HEK293T (cell line): ENCODE results near the gene ZSWIM5.

ENCODE experiments used
- CTCF ChIA-PET: fragments of 350-600 bp; formaldehyde crosslinking; extraction: SDS; loops from one replicate; lab custom pipeline; 2021; ENCODE audit warnings: antibody characterized with exemption, inconsistent platforms; lab: Yijun Ruan, JAX
- POLR2A ChIA-PET: fragments of 350-600 bp; formaldehyde crosslinking; extraction: SDS; loops from one replicate; lab custom pipeline; 2020; ENCODE audit warnings: antibody characterized with exemption, inconsistent platforms; lab: Yijun Ruan, JAX
- DNase-seq: peaks from one replicate; pipeline ENCODE4 v3.0.0; 2012; ENCODE audit warnings: mixed read lengths; ENCODE audit errors: extremely low spot score
- ARNT ChIP-seq: fragments of 450-650 bp; IDR thresholded peaks from 2 replicates; pipeline ENCODE4 v1.6.1; 2017; ENCODE audit warnings: mild to moderate bottlenecking
- BHLHE40 ChIP-seq: fragments of 450-650 bp; IDR thresholded peaks from 2 replicates; pipeline ENCODE4 v1.6.1; 2016; ENCODE audit warnings: mild to moderate bottlenecking, moderate library complexity, borderline replicate concordance
- CTBP1 ChIP-seq: fragments of 450-650 bp; IDR thresholded peaks from 2 replicates; pipeline ENCODE4 v1.6.1; 2016; ENCODE audit warnings: borderline replicate concordance
- ELF4 ChIP-seq: fragments of 450-650 bp; IDR thresholded peaks from 2 replicates; pipeline ENCODE4 v1.6.1; 2017; ENCODE audit warnings: antibody characterized with exemption
- FOXA1 ChIP-seq: fragments of 450-650 bp; IDR thresholded peaks from 2 replicates; pipeline ENCODE4 v1.6.1; 2016; ENCODE audit warnings: mild to moderate bottlenecking
- FOXK2 ChIP-seq: fragments of 450-650 bp; IDR thresholded peaks from 2 replicates; pipeline ENCODE4 v1.6.1; 2016; ENCODE audit warnings: mild to moderate bottlenecking
- FOXM1 ChIP-seq: fragments of 450-650 bp; IDR thresholded peaks from 2 replicates; pipeline ENCODE4 v1.6.1; 2017; ENCODE audit warnings: mild to moderate bottlenecking, borderline replicate concordance
- HDGF ChIP-seq: fragments of 450-650 bp; IDR thresholded peaks from 2 replicates; pipeline ENCODE4 v1.6.1; 2017; ENCODE audit warnings: antibody characterized with exemption, borderline replicate concordance
- L3MBTL2 ChIP-seq: fragments of 450-650 bp; conservative IDR thresholded peaks from 2 replicates; pipeline ENCODE4 v1.6.1; 2016; ENCODE audit warnings: mild to moderate bottlenecking
- LEF1 ChIP-seq: fragments of 450-650 bp; IDR thresholded peaks from 2 replicates; pipeline ENCODE4 v1.6.1; 2017; ENCODE audit warnings: mild to moderate bottlenecking, borderline replicate concordance
- NFRKB ChIP-seq: fragments of 450-650 bp; IDR thresholded peaks from 2 replicates; pipeline ENCODE4 v1.6.1; 2016; ENCODE audit warnings: mild to moderate bottlenecking, moderate library complexity
- SP1 ChIP-seq: fragments of 450-650 bp; IDR thresholded peaks from 2 replicates; pipeline ENCODE4 v1.6.1; 2017
- SUZ12 ChIP-seq: fragments of 450-650 bp; IDR thresholded peaks from 2 replicates; pipeline ENCODE4 v1.6.1; 2016; ENCODE audit warnings: mild to moderate bottlenecking
- TARDBP ChIP-seq: fragments of 450-650 bp; IDR thresholded peaks from 2 replicates; pipeline ENCODE4 v1.6.1; 2016
- ZNF384 ChIP-seq: fragments of 450-650 bp; IDR thresholded peaks from 2 replicates; pipeline ENCODE4 v1.6.1; 2016
- TF ChIP-seq, protein P1 (sequence below): fragments of 450-650 bp; IDR thresholded peaks from 2 replicates; pipeline ENCODE4 v1.6.1; 2016

The ZSWIM5 gene

DNA sequence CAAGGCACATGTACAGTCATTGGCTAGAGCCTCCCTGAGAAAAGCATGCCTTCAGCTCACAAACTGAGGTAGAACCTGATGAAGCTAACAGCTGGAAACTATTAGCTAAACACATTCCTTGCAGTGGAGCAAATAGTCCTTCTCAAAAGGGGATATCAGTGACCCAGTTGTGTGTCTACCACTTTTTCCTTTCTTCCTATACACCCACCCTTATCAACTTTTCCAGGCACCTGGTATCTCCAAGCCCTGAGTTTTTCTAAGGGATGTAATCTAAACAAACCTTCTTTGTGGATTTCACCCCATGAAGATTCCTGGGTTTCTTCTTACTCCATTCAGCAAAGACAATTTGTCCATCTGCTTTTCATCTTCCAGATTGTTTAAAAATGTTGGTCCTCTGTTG is 10.5 kb upstream of the ZSWIM5 start:
- no peak for DNase-seq
- POLR2A ChIA-PET = no interaction called here
- CTCF ChIA-PET = interaction anchor here (0.7 kb wide), 1 partner anchor 208 kb away, joined by 4 read pairs; no protein-coding TSS in a partner anchor
- no peak for TF ChIP-seq SP1
- TF ChIP-seq ELF4 = no peak
- no peak for TF ChIP-seq FOXA1
- no peak for TF ChIP-seq SUZ12
- TF ChIP-seq NFRKB = no peak

DNA sequence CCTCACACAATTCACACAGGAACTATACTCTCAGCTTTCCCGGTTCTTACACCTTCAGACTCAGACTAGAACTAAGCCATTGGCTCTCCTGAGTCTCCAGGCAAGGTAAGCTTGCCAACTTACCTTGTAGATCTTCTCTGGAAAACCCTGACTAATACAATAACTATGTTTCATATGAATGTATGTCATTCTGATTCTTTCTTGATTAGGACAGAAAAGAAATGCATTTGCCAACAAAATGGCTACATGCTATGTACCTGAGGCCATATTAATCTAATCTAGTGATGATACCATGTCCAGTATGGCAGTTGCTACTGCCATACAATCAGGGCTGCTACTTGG is 9.8 kb upstream of the ZSWIM5 start:
- ChIA-PET CTCF (no interaction called here), POLR2A (no interaction called here)
- DNase-seq = no peak

DNA sequence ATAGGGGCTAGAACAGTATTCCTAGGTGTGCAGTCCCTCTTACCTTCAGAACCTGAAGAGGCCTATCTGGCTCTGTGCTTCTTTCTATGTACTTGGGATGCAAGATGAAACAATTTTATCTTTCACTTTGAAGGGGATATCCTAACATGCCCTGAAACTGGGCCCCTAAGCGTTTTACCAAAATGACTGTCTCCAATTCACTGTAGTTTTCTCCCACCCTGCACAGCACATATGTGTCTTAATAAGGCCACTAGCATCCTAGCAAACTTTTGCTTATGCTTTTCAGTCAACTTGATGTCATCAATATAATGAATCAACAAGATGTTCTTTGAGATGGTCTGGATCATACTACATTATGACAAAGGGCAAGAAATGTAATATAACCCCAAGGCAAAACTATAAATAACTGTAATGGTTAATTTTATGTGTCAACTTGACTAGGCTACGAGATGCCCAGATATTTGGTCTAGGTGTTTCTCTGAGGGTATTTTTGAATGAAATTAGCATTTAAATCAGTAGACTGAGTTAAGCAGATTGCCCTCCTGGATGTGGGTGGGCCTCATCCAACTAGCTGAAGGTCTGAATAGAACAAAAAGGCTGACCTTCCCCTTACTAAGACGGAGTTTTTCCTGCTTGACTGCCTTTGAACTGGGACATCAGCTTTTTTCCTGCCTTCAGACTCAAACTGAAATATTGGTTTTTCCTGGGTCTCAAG is 9.2 kb upstream of the ZSWIM5 start:
- CTCF ChIA-PET = no interaction called here
- no peak for DNase-seq

More for the DNA sequence above, 9.8 kb upstream of the ZSWIM5 start:
- TF ChIP-seq FOXM1 (no peak), CTBP1 (no peak), ELF4 (no peak), SUZ12 (no peak), BHLHE40 (no peak), FOXK2 (no peak), FOXA1 (no peak), L3MBTL2 (no peak)
- TF ChIP-seq, protein P1, sequence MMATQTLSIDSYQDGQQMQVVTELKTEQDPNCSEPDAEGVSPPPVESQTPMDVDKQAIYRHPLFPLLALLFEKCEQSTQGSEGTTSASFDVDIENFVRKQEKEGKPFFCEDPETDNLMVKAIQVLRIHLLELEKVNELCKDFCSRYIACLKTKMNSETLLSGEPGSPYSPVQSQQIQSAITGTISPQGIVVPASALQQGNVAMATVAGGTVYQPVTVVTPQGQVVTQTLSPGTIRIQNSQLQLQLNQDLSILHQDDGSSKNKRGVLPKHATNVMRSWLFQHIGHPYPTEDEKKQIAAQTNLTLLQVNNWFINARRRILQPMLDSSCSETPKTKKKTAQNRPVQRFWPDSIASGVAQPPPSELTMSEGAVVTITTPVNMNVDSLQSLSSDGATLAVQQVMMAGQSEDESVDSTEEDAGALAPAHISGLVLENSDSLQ = no peak

DNA sequence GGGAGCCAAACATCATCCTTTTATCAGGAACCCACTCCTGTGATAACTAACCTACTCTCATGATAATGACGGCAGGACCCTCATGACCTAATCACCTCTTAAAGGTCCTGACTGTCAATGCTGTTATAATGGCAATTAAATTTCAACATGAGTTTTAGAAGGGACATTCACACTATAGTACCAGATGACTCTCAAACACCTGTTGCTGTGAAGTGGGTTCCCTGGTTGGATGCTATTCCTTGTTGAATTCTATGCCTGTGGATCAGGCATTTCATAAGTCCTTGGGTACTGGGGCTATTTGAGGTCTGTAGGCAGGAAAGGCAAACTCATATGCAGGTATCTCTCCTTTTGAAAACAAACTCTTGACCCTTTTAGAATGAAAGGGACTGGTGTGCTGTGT is 7.5 kb upstream of the ZSWIM5 start:
- ChIA-PET POLR2A (no interaction called here), CTCF (no interaction called here)
- TF ChIP-seq, protein P1 = no peak
- TF ChIP-seq CTBP1 (no peak), LEF1 (no peak), HDGF (no peak), ELF4 (no peak), L3MBTL2 (no peak)
- DNase-seq = no peak

More for the DNA sequence above, 9.2 kb upstream of the ZSWIM5 start:
- TF ChIP-seq BHLHE40 = no peak
- TF ChIP-seq L3MBTL2 = no peak
- TF ChIP-seq LEF1 = no peak
- no peak for TF ChIP-seq HDGF
- TF ChIP-seq SUZ12 = no peak
- TF ChIP-seq CTBP1 = no peak
- TF ChIP-seq FOXA1 = no peak
- no peak for TF ChIP-seq ZNF384
- TF ChIP-seq FOXK2 = no peak
- no peak for TF ChIP-seq TARDBP
- TF ChIP-seq ARNT = no peak
- TF ChIP-seq ELF4 = no peak
- no peak for TF ChIP-seq SP1
- TF ChIP-seq, protein P1 = no peak
- TF ChIP-seq NFRKB = no peak
- TF ChIP-seq FOXM1 = no peak
- POLR2A ChIA-PET = no interaction called here

DNA sequence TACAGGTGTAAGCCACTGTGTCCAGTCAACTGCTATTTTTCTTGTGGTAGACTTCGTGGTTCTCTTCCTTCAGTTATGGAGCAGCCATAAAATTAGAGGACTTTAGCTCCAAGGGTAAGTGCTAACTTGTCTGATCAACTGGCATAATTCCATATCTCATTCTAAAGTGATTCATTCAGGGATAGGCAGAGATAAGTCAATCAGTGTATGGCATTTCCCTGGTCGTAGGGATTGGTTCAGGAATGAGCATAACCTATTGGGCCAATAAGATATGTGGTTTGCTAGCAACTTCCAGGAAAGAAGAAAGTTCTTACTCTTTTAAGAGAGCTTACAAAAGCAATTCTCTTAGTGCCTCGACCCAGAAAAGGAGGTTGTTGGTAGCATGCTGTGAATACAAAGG is 4.7 kb upstream of the ZSWIM5 start:
- ChIA-PET POLR2A (no interaction called here), CTCF (no interaction called here)
- no peak for DNase-seq
- TF ChIP-seq L3MBTL2 = no peak
- no peak for TF ChIP-seq ELF4
- no peak for TF ChIP-seq ARNT

DNA sequence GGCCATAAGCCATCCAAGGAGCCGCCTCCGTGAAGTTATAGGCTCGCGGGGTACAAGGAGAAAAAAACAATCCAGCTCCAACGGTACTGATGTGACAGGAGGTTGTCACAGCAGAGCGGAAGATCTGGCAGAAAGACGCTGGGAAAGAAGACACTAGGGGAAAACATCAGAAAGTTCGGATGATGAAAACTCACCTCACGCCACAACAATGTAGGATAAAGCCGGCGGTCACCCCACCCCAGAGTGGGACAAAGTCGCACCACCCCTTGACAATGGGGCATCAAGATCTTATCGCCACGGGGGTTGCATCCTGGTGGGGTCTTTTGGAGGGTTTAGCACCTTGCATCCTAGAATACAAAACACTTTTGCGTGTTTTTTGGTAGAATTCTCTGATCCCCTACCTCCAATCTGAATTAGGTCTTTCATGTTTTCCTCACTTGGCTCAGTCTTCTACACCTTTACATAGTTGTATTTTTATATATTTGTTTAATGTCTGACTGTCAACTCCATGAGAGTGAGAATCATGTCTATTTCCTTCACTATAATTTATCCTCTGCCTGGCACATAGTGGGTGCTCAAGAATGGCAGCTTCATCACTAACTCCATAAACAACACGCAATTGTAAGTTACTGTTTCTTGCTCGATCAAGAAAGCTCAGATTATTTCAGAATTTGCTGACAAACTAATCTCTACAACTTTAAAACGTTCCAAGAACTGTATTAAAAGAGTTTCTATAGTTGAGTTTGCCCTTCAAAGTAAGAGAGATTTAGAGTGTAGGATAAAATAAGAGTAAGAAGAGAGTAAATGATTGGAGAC is 611 bp upstream of the ZSWIM5 start:
- ChIA-PET POLR2A (interaction anchor here (1.0 to 1.9 kb wide), 4 partner anchors 96 to 196 kb away, joined by 3 to 5 read pairs (median 4); partner anchors contain the start of genes HECTD3, MUTYH and TOE1), CTCF (no interaction called here)
- no peak for DNase-seq
- TF ChIP-seq FOXM1 = no peak
- no peak for TF ChIP-seq FOXK2
- TF ChIP-seq LEF1 = no peak
- no peak for TF ChIP-seq L3MBTL2
- TF ChIP-seq, protein P1 = 0 out of 2 replicates have a peak, but pooled peaks have one; percentile 14
- no peak for TF ChIP-seq ZNF384
- TF ChIP-seq SP1 = no peak
- TF ChIP-seq HDGF = no peak
- TF ChIP-seq SUZ12 = no peak
